ENCODE measurements around the gene CRABP2.

Gene CRABP2

DNA sequence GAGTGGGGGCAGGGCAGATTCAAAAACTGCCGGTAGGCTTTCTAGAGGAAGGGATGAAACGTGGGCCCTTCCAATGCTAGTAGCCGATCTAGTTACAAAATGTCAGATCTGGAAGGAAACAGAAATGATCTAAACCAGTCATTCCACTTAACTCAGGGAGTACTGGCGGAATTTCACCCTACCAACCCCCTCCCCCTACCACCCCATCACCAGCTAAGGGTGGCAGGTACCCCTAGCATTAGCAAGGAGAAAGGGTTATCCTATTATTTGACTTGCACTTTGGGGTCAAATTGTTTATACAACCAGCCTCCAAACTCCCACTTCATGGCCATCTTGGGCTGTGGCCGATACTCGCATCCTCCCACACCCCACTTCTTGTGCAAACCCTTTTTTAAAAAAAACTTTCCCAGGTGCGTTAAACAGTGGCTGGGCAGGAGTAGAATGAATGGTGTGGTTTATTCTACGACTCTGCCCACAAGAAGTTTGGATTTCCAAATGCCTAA lies 36.1 kb upstream of the CRABP2 start:
- DNase-seq (ENCODE audit: low spot score): no peak

DNA sequence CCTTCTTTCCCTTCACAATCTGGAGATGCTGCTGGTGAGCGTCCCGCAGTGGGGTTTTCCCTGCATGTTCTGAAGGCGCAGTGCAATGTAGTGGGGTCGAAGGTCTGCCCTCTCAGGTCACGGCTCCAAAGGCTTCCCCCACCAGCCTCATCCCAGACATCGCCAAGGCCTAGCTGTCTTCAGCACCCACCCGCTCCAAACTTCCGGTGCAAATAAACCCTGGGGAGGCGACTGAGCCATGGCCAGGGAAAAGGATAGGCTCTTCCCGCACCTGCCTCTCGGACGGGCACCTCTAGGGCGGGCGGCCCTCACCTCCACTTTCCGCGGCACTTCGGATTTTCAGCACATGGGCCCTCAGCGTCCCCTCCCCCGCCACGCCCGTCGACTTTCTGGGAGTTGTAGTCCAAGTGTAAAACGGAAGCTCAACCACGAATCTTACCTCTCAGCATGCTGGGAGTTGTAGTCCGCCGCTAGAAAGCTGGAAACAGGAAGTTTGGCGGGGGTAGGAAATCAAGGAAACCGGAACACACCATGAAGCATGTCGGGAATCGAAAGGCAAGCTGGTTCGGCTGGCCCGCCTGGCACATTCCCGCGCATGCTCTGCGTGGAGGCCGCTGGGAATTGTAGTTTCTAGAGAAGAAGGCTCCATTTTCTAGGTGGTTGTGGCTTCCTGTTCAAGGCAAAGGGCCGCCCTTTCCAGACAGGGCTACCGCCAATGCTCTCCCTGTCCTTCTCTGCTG lies 35.5 kb upstream of the CRABP2 start, which contains the start of gene MRPL24:
Gene MRPL24, minus strand, starts transcription at position 348 of the 740 bp plus-strand sequence. CDS start 2,384 bp downstream, outside the sequence.
- DNase-seq (ENCODE audit: low spot score): peak; percentile 99

DNA sequence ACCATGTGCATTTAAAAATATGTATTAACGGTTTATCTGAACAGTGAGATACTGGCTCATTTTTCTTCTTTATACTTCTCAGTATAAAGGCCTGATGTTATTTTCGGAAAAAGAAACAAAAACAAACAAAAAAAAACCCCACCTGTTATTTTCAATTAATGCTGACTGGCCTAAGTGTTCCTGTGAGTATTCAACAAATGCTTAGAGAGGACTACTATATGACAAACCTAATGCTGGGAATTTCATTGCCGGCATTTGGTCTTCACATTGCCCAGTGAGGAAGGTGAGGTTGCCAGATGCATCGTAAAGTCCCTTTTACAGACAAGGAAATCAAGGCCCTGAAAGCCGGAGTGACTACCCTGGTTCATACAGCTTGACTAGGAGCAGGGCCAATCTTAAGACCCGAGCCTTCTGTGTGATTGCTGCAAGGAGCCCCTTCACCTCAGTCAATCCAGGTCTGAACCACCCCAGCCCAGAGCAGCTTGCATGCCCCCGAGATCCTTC lies 34.9 kb upstream of the CRABP2 start:
- no peak for DNase-seq (ENCODE audit: low spot score)

DNA sequence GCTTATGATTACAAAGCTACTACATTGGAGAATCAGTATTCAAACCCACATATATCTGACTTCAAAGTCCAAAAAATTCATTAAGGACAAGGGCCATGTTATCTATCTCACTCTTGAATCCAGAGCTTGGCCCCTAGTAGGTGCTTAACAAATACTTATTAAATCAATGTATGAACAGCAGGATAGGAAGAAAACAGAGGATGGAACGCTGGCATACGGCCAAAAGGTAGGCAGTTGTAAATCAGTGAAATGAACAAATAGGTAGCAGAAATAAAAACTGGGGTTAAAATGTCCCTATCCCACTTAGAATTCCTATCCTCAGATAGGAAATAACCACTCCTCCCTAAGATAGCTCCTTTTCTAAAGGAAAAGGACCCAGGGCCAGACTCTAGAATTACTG lies 33.5 kb upstream of the CRABP2 start:
- no peak for DNase-seq (ENCODE audit: low spot score)

DNA sequence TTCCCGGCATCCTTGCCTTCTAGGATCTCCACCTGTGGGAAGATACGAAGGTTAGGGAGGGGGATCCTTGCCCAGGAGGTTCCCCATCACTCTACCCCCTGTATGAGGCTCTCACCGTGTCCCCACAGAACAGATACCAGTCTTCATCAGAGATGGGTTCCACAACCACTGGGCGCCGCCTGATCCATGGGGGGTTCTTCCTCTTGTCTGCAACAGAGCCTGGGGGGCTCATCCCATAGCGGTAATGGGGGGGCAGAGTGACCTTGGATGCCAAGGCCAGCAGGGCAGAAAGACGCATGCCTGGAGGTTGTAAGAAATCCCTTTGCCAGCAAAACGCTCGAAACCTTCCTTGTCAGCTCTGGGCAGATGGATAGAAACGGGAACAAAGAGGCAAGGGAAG lies 33.0 kb upstream of the CRABP2 start:
- no peak for DNase-seq (ENCODE audit: low spot score)

DNA sequence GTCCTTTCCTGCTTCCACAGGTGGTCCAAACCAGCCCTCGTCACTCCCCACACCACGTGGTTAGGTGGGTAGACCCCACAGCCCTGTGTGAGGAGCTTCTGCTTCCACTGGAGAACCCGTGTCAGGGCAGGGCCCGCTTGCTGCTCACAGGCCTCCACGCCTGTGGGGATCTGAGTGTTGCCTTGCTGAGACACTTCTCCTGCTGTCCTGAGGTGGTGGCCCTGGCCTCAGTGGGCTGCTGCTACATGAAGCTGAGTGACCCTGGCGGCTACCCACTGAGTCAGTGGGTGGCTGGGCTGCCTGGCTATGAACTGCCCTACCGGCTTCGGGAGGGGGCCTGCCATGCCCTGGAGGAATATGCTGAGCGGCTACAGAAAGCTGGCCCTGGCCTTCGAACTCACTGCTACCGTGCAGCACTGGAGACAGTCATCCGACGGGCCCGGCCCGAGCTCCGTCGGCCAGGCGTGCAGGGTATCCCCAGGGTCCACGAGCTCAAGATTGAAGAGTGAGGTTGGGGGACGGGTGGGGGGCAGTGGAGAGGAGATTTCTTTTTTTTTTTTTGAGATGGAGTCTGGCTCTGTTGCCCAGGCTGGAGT lies 28.7 kb upstream of the CRABP2 start:
- DNase-seq (ENCODE audit: low spot score): no peak

DNA sequence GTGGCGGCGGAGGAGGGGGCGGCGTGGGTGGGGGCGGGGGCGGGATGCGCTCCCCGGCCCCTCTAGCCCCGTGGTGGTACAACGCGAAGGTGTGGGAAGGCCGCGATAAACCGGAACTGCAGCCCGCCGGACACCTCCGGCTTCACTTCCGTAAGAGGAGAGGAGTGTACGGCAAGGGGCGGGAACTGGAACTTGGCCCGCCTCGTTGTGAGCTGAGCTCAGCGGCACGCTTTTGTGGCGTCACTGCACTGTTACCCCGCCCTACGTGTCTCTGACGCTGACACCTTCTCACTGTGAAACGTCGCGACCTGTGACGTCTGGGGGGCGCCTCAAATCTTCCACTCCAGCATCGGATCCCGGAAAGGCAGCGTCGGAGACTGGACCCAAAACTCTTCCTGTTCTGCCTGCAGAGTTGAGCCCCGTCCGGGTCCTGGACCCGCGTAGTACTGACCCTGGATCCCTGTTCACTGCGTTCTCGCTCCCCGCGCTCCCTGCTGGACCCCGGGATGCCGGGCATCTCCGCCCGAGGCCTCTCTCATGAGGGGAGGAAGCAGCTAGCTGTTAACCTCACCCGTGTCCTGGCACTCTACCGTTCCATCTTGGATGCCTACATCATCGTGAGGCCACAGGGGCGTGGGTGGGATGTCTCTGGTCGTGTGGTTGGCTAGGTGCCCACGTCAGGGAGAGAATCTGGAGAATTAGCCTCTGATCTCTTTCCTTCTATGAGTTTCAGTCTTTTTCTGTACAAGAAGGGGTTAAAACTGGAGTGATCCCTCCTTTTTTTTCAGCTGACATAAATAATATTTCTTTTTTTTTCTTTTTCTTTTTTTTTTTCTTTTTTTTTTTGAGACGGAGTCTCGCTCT lies 23.4 kb upstream of the CRABP2 start, which contains the start of gene ISG20L2:
Gene ISG20L2, minus strand, starts transcription at position 168 of the 864 bp plus-strand sequence. CDS start 1,114 bp downstream, outside the sequence.
- DNase-seq (ENCODE audit: low spot score): peak; percentile 97

DNA sequence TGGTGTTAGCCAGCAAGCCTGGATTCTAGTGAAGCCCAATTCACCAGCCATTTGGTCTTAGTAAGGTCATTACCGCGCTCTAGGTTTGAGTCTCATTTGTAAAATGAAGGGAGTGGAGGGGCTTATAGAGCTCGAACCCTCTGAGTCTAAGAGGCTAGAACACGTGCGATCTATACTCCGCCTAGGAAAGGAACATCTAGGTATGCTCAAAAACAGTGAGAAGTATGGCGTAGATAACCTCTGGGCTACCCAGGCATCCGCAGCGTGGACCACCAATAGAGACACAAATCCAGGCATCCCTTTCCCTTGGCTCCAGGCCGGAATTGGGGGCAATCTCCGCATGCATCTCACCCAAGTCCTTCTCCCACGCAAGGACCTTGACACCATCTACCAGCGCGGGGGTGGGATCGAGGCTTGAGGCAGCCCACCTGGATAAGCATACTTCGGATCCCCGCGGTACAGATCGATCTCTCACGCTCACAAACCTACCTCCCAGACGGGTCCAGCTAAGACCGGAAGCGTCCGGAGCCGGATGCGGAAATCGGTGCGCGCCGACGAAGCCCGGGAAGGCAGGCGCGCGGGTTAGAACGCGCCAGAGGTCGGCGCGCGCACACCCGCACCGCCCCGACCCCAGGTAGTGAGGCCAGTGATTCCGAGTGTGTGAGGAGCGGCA lies 22.7 kb upstream of the CRABP2 start, which contains the start of gene METTL25B:
Gene METTL25B, plus strand, starts transcription at position 544 of the 673 bp plus-strand sequence. CDS start 636 bp downstream, outside the sequence.
- DNase-seq (ENCODE audit: low spot score): peak; percentile 85

DNA sequence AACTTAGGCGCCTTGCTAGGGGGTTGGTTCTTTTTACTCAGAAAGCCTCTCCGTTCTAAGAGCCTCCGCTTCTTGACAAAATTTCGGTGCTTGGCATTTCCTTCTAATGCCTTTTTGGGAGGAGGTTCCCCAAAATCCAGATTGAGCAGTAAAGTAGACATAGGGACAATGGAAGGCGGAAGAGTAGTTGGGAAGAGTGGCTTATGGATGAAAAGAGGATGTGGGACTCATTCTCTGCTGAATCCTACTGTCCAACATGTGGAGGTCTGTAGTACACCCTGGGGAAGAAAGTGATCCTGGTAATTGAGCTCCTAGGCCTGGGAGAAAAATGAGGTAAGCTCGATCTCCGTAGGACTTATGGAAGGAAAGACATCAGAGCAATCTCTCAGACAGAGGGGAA lies 22.1 kb upstream of the CRABP2 start:
- no peak for DNase-seq (ENCODE audit: low spot score)

DNA sequence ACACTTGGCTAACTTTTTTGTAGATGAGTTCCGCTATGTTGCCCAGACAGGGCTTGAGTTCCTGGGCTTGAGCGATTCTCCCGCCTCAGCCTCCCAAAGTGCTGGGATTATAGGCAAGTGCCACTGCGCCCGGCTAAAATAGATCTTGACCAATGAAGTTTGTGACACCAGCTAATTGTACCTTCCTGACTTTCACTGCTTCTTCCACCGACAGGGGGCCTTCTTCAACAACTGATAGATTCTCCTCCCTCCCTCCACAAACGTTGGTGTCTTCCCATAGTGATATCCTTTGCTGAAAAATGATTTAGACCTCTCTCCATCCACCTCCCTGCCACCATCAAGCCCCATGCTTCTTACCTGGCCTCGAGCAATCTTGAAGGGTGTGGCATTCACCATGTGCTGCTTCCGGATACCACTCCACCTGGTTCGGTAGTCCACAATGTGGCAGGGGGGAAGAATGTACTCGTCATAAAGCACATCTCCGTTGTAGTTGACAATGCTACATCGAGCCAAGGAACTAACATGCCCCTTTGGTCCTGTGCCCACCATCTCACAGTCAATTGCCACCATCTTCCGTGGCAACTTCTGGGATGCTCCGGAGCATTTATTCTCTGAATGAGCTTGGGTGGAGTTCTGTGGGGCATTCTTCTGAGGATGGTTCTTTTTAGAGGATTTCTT lies 21.3 kb upstream of the CRABP2 start:
- DNase-seq (ENCODE audit: low spot score): peak; percentile 92

DNA sequence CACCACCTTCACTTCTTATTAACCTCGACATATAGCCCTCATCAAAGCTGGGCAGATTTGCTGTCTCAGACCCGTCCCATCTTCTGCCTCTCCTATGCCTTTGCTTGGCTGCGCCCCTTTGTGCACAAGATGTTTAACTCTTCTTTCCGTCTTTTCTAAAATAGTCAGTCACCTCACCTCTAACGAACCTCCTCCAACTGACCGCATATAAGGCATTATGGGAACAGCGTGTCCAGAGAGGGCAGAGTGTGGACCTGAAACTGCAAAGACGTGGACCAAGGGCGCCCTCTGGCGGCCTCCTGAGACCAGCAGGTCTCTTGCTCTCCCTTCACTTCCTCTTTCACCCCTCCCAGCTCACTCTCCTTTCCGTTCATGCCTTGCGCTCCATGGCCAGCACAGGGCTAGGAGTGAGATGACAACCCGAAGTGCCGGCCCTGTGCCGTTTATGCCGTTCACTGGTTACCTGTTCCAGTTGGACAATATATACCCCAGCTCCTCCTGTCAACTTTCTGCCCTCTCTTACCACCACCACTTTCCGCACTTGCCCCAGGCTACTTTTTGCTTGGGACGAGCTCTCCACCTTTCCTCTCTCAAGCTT lies 20.4 kb upstream of the CRABP2 start:
- DNase-seq (ENCODE audit: low spot score): peak; percentile 94

DNA sequence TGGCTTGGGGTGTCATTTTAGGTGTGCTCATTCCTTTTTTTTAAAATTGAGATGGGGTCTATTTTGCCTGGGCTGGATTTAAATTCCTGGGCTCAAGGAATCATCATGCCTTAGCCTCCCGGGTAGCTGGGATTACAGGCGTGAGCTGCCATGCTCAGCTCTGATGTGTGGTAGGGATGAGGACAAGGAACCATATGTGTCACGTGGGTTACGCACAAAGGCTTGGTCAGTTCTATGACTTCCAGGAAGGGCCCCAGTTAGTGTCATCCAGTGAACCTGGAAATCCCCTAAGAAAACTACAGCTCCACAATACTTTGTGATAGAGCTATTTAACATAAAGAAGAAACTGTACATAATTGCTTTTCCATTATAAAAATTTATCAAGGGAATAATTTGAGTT lies 16.2 kb upstream of the CRABP2 start:
- no peak for DNase-seq (ENCODE audit: low spot score)

DNA sequence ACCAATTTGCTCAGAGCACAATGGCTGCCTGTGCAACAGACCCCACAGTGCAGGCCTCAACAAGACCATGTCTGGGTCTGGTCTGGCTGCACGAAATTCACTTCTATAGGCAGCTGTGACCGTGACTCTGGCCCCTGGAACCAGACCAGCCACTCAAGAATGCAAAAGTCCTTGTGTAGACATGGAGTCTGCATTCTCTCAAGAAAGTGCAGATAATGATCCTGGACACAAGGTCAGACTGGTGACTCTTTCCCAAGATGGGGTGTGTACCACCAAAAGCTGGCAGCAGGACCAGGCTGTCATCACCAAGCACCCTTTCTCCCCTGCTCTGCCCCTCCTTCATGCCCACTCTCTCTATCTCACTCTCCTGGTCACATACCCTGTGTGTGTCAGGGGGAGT lies 15.7 kb upstream of the CRABP2 start:
- no peak for DNase-seq (ENCODE audit: low spot score)

DNA sequence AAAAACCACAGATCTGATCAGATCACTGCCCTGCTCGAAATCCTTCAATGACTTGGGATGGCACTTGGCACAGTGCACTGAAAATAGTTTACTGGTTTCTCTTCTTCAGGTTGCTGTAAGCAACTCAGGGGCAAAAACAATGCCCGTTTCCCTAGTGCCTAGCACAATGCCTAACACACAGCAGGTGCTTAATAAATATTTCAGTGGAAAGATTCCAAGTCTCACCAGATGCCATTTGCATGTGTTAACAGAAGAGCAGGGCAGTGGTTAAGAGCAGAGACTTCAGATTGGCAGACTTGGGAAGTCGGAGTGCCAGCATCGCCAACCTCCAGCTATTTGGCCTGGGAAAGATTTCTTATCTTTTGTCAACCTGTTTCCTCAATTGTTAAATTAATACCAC lies 12.0 kb upstream of the CRABP2 start:
- no peak for DNase-seq (ENCODE audit: low spot score)

DNA sequence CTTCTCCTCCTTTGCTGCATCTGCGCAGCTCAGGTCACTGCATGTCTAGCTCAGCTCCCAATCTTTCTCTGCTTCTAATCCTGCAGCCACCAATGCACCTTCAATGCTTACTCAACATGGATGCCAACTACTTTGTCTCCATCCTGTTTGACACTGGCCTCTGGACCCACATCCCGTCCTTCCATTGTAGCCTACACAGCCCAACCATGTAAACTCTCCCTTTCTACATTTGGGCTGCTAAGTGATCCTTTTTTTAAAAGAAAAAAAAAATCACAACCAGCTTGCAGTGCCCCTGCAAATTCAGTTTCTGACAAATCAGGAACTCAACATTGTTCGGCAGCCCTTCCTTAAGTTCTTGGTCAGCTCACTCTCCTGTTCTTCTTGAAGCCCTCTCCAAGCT lies 9.4 kb upstream of the CRABP2 start:
- DNase-seq (ENCODE audit: low spot score): no peak

DNA sequence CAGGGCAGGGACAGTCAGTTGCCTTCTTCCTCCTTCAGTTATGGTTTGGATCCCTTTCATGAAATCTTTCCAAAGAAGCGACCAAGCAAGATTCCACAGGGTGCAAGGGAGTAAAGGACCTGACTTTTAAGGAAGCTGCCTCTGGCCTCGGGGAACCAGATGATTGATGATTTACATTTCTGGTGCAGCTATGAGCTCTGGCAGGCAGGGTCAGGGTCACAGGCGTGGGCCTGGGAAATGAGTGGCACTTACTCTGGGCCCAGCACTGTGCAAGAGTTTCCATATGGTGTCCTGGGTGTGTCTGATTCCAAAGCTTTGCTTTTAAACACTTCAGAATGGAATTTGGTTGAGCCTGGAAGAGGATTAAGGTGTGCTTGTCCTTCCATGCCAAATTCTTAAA lies 7.2 kb upstream of the CRABP2 start:
- DNase-seq (ENCODE audit: low spot score): no peak

DNA sequence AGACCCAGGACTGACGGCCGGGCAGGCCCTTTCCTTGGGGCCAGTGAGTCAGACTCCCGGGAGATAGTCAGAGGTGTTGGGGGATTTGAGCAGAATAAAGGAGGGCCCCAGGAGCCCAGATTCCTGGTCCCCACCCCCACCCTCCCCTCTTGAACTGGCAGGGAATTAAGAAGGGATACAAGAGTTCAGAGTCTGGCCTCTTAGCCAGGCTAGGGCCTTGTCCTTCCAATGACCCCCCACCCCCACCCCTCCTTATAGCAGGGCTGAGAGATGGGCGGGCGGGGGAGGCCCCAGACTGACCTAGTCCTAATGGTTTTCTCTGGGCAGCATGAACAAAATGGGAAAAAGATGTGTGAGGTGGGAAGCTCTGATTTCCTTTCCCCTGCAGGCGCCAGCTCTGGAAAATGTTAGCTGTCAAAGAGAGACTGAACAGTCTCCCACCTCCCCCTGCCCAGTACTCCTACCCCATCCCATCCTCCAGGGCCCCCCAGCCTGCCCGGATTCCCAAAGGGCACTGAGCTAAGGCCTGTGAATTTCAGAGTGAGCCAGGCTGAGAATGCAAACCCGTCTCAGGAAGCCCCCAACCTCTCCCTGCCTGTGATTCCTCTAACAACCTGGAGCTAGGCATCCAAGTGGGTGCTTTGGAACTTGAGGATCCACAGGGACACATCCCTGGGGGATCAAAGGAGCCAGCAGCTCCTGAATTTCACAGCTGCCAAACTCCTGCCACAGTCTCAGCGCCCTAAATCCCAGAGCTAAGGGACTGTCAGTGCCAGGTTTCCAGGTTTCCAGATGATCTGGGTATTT lies 5.8 kb upstream of the CRABP2 start:
- no peak for DNase-seq (ENCODE audit: low spot score)

DNA sequence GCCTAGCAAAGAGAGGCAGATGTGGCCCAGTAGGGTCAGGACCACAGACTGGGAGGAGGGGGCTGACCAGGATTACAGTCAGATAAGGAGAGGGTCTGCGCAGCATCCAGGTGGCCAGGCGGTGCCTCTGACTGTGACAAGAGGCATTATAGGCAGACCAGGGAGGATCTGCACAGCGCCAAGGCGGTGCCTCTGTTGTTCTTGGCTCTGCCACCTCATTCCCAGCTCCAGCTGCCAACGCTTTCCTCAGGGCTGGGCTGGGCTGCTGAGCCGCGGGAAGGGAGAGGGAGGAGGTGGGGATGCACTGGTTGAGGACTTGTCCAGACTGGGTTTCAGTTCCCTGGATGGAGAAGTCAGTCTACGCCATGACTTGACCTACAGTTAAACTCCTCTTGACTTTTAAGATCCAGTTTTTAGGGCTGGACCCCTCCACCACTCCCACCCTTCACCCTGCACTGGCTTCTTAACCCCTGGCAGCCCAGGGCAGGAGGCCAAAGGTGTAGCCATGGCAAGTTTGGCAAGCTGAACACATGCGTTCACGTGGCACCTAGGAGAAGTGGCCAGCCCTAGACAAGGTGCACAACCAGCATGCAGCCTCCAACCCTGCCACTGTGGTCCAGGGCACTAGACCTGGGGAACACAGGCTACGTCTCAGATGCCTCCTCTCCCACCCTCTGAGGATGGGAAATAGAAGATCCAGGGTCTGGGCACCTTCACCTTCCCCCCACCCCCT lies 4.5 kb upstream of the CRABP2 start:
- no peak for DNase-seq (ENCODE audit: low spot score)

DNA sequence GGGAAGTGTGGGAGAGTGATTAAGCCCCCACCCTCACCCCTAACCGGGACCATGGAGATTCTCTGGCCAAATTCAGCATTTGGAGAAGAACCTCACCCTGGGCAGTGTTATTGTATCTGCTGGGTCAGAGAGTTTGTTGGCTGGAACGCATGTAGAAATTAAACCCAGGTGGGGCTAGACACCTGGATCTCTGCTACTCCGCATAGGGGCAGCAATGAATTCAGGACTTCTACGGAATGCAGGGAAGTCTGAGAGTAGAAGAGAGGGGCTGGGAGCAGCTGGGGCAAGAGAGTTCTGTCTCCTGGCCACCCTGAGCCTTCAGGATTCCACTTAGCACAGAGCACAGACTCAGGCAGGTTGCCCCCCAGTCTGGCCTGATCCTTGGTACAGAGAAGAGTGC lies 3.6 kb upstream of the CRABP2 start:
- no peak for DNase-seq (ENCODE audit: low spot score)

Data from COLO829 (cell line).